CD4-positive, CD25-positive, alpha-beta regulatory T cell (primary cell): ENCODE measurements around the gene YLPM1. TPM values are rescaled to one million over a fixed set of nuclear protein-coding genes. Genes with fewer than 3 reads are reported as not detected.
A peak's percentile ranks its signal among the peaks of the same experiment; 100 is the strongest.

Source experiments
- ATAC-seq, 2 donors: fragments of 150-1000 bp; cut with Tn5 transposase; one replicate each; pipeline ENCODE4 v1.10.0; 2021; ENCODE audit warnings: low read depth in 2 of 2, moderate number of reproducible peaks in 2 of 2, moderate library complexity in 1 of 2
- DNase-seq, 3 donors: peaks; one replicate each; pipeline versions ENCODE4 v3.0.0 to v3.0.0-alpha.2; 2012 to 2022; ENCODE audit warnings: mixed read lengths in 1 of 3
- H3K27ac ChIP-seq: one replicate; pipeline ENCODE4 v1.7.0; 2013; ENCODE audit warnings: mild to moderate bottlenecking, low read length; ENCODE audit not compliant: insufficient read depth, poor library complexity, severe bottlenecking
- H3K27me3 ChIP-seq: one replicate; pipeline ENCODE4 v1.7.0; 2013; ENCODE audit warnings: low read length; ENCODE audit not compliant: control insufficient read depth, insufficient read depth
- H3K36me3 ChIP-seq: one replicate; pipeline ENCODE4 v1.7.0; 2013; ENCODE audit warnings: mild to moderate bottlenecking, low read length, moderate library complexity; ENCODE audit not compliant: control insufficient read depth, insufficient read depth
- H3K4me1 ChIP-seq: 2 replicates; pipeline ENCODE4 v1.7.0; 2013; ENCODE audit warnings: mild to moderate bottlenecking, low read length; ENCODE audit not compliant: insufficient read depth, control insufficient read depth, poor library complexity, severe bottlenecking
- H3K4me3 ChIP-seq: one replicate; pipeline ENCODE4 v1.7.0; 2013; ENCODE audit warnings: low read depth, mild to moderate bottlenecking, low read length, moderate library complexity
- H3K9me3 ChIP-seq, 2 experiments: 1 replicate in 1 of 2; 2 replicates in 1 of 2; pipeline ENCODE4 v1.7.0; 2013; ENCODE audit warnings: low read length in 2 of 2, mild to moderate bottlenecking in 1 of 2, moderate library complexity in 1 of 2; ENCODE audit not compliant: control insufficient read depth in 2 of 2
- H3K27ac Mint-ChIP-seq, 3 donors: one replicate each; pipeline ENCODE4 v1.8.0; 2020 to 2022; ENCODE audit warnings: mild to moderate bottlenecking in 3 of 3, mixed read lengths in 3 of 3, moderate library complexity in 2 of 3
- H3K27me3 Mint-ChIP-seq: one replicate; pipeline ENCODE4 v1.8.0; 2022; ENCODE audit warnings: mild to moderate bottlenecking, mixed read lengths
- H3K36me3 Mint-ChIP-seq: one replicate; pipeline ENCODE4 v1.8.0; 2020; ENCODE audit warnings: mixed read lengths
- H3K4me1 Mint-ChIP-seq, 4 donors: one replicate each; pipeline ENCODE4 v1.8.0; 2020 to 2022; ENCODE audit warnings: mixed read lengths in 4 of 4, mild to moderate bottlenecking in 1 of 4
- H3K4me3 Mint-ChIP-seq, 4 donors: one replicate each; pipeline ENCODE4 v1.8.0; 2020 to 2022; ENCODE audit warnings: mild to moderate bottlenecking in 4 of 4, mixed read lengths in 4 of 4, moderate library complexity in 3 of 4
- H3K9me3 Mint-ChIP-seq, 7 donors: one replicate each; pipeline ENCODE4 v1.8.0; 2020 to 2022; ENCODE audit warnings: mixed read lengths in 7 of 7, mild to moderate bottlenecking in 3 of 7, moderate library complexity in 2 of 7
- polyA plus RNA-seq, 4 donors: library from polyadenylated mRNA; unstranded; fragments of 300-500 nt; fragmentation: Illumina TruSeq; gene quantifications; one replicate each; pipeline ENCODE4 v1.2.3, GENCODE V29; 2021
- total RNA-seq: library from RNA; stranded (reverse); gene quantifications from one replicate; pipeline ENCODE4 v1.2.3, GENCODE V29; 2022

The YLPM1 gene
- total RNA-seq (93.2 TPM), polyA plus RNA-seq (10 to 100 TPM; 10.5 to 12.6 (median 11.5) TPM)

GRCh38 chr14:74762917-74763802 lies at the start of gene YLPM1:
TSS of gene YLPM1 (plus strand) at chr14:74763316. CDS start at chr14:74763490, 174 bp downstream.
- DNase-seq = peak; percentile 88 to 97 (median 96)
- peak; percentile 96 to 97 for ATAC-seq
- Histone ChIP-seq H3K27me3 (no peaks in the 10 kb centered on the region), H3K27ac (peak within 1 kb of the TSS; percentile 92), H3K36me3 (no peaks in the 10 kb centered on the region), H3K9me3 (no peaks in the 10 kb centered on the region), H3K4me1 (peaks cover 54% of the 10 kb centered on the region), H3K4me3 (peak within 1 kb of the TSS; percentile 91)
- Mint-ChIP-seq H3K4me1 (peaks cover 31 to 58% (median 41%) of the 10 kb centered on the region in 4 donors), H3K4me3 (peak within 1 kb of the TSS; percentile 77 to 97 (median 92)), H3K36me3 (peaks cover 13% of the 10 kb centered on the region), H3K9me3 (no peaks in the 10 kb centered on the region), H3K27me3 (peaks cover under 1% of the 10 kb centered on the region), H3K27ac (peak within 1 kb of the TSS; percentile 88 to 96 (median 95))

GRCh38 chr14:74713395-74713735 lies 49.8 kb upstream of the YLPM1 start:
- Mint-ChIP-seq H3K27ac (peak overlapping the region; percentile 95 to 100 (median 99)), H3K9me3 (no peaks in the 10 kb centered on the region), H3K4me3 (peak overlapping the region; percentile 90 to 94 (median 92)), H3K27me3 (no peaks in the 10 kb centered on the region), H3K36me3 (peaks cover 19% of the 10 kb centered on the region), H3K4me1 (peaks cover 24 to 63% (median 50%) of the 10 kb centered on the region in 4 donors)
- Histone ChIP-seq H3K27ac (peak overlapping the region; percentile 83), H3K4me3 (peak overlapping the region; percentile 100), H3K27me3 (no peaks in the 10 kb centered on the region), H3K4me1 (peaks cover 23% of the 10 kb centered on the region), H3K36me3 (peaks cover 28% of the 10 kb centered on the region), H3K9me3 (no peaks in the 10 kb centered on the region)
- ATAC-seq (no peak), DNase-seq (no peak)

- Histone ChIP-seq H3K9me3 (no peaks in the 10 kb centered on the region), H3K27ac (no peak overlapping the region), H3K4me3 (no peak overlapping the region), H3K27me3 (no peaks in the 10 kb centered on the region), H3K36me3 (peaks cover 57% of the 10 kb centered on the region), H3K4me1 (no peaks in the 10 kb centered on the region)
- DNase-seq (no peak), ATAC-seq (no peak)
- Mint-ChIP-seq H3K4me3 (no peak overlapping the region), H3K27me3 (no peaks in the 10 kb centered on the region), H3K4me1 (peaks cover 4 to 9% (median 7%) of the 10 kb centered on the region in 4 donors), H3K9me3 (no peaks in the 10 kb centered on the region), H3K36me3 (peaks cover 40% of the 10 kb centered on the region), H3K27ac (no peak overlapping the region)
Measured at GRCh38 chr14:74720526-74720925, 42.6 kb upstream of the YLPM1 start.

GRCh38 chr14:74723134-74723533 lies 40.0 kb upstream of the YLPM1 start:
- Histone ChIP-seq H3K4me1 (no peaks in the 10 kb centered on the region), H3K9me3 (no peaks in the 10 kb centered on the region), H3K27me3 (no peaks in the 10 kb centered on the region), H3K27ac (no peak overlapping the region), H3K4me3 (no peak overlapping the region), H3K36me3 (peaks cover 40% of the 10 kb centered on the region)
- Mint-ChIP-seq H3K4me3 (no peak overlapping the region), H3K27ac (no peak overlapping the region), H3K9me3 (no peaks in the 10 kb centered on the region), H3K27me3 (no peaks in the 10 kb centered on the region), H3K36me3 (peaks cover 34% of the 10 kb centered on the region), H3K4me1 (peaks cover 0 to 5% (median under 1%) of the 10 kb centered on the region in 4 donors)
- DNase-seq (no peak), ATAC-seq (no peak)

- Histone ChIP-seq H3K4me3 (no peak overlapping the region), H3K9me3 (no peaks in the 10 kb centered on the region), H3K4me1 (no peaks in the 10 kb centered on the region), H3K27me3 (no peaks in the 10 kb centered on the region), H3K27ac (no peak overlapping the region), H3K36me3 (peaks cover 47% of the 10 kb centered on the region)
- DNase-seq (no peak), ATAC-seq (no peak)
- Mint-ChIP-seq H3K27me3 (no peaks in the 10 kb centered on the region), H3K4me1 (peaks cover 0 to 3% (median 0%) of the 10 kb centered on the region in 4 donors), H3K9me3 (no peaks in the 10 kb centered on the region), H3K4me3 (no peak overlapping the region), H3K27ac (no peak overlapping the region), H3K36me3 (peaks cover 46% of the 10 kb centered on the region)
Measured at GRCh38 chr14:74732387-74732786, 30.7 kb upstream of the YLPM1 start.

GRCh38 chr14:74733221-74733620 lies 29.9 kb upstream of the YLPM1 start:
- Histone ChIP-seq H3K9me3 (no peaks in the 10 kb centered on the region), H3K27ac (no peak overlapping the region), H3K27me3 (no peaks in the 10 kb centered on the region), H3K4me3 (no peak overlapping the region), H3K36me3 (peaks cover 49% of the 10 kb centered on the region), H3K4me1 (no peaks in the 10 kb centered on the region)
- Mint-ChIP-seq H3K27me3 (no peaks in the 10 kb centered on the region), H3K36me3 (peaks cover 46% of the 10 kb centered on the region), H3K27ac (no peak overlapping the region), H3K4me1 (peaks cover 0 to 3% (median 0%) of the 10 kb centered on the region in 4 donors), H3K9me3 (no peaks in the 10 kb centered on the region), H3K4me3 (no peak overlapping the region)
- DNase-seq (no peak), ATAC-seq (no peak)

- Mint-ChIP-seq H3K36me3 (peaks cover 49% of the 10 kb centered on the region), H3K27ac (no peak overlapping the region)
Measured at GRCh38 chr14:74735125-74735524, 28.0 kb upstream of the YLPM1 start.

More at GRCh38 chr14:74735125-74735524, 28.0 kb upstream of the YLPM1 start:
- Histone ChIP-seq H3K4me3 (no peak overlapping the region), H3K27ac (no peak overlapping the region), H3K9me3 (no peaks in the 10 kb centered on the region), H3K4me1 (no peaks in the 10 kb centered on the region), H3K27me3 (no peaks in the 10 kb centered on the region), H3K36me3 (peaks cover 53% of the 10 kb centered on the region)
- H3K9me3 Mint-ChIP-seq = peaks cover 0 to 3% (median 0%) of the 10 kb centered on the region in 7 donors
- no peaks in the 10 kb centered on the region for H3K4me1 Mint-ChIP-seq
- DNase-seq (no peak), ATAC-seq (no peak)
- H3K27me3 Mint-ChIP-seq = no peaks in the 10 kb centered on the region
- no peak overlapping the region for H3K4me3 Mint-ChIP-seq
